ENCODE measurements around the gene SLC25A27.
"Not testable (repeated sequence)": the region's sequence is repeated elsewhere in the genome, so short reads cannot be mapped to it uniquely, and the experiment has no call there.

The SLC25A27 gene, protein sequence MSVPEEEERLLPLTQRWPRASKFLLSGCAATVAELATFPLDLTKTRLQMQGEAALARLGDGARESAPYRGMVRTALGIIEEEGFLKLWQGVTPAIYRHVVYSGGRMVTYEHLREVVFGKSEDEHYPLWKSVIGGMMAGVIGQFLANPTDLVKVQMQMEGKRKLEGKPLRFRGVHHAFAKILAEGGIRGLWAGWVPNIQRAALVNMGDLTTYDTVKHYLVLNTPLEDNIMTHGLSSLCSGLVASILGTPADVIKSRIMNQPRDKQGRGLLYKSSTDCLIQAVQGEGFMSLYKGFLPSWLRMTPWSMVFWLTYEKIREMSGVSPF

GRCh38 chr6:46652603-46653438, at the start of gene SLC25A27, which contains the start of gene CYP39A1:
Gene SLC25A27 (plus strand): TSS chr6:46652975. CDS start chr6:46653193, 218 bp downstream.
Gene CYP39A1 (minus strand): TSS chr6:46652818. CDS start chr6:46652582, 236 bp downstream.
- DNase-seq (ENCODE audit: low spot score) = peak; percentile 76

- DNase-seq (ENCODE audit: low spot score) = no peak
Observed at GRCh38 chr6:46605091-46605797, 47.5 kb upstream of the SLC25A27 start.

DNA sequence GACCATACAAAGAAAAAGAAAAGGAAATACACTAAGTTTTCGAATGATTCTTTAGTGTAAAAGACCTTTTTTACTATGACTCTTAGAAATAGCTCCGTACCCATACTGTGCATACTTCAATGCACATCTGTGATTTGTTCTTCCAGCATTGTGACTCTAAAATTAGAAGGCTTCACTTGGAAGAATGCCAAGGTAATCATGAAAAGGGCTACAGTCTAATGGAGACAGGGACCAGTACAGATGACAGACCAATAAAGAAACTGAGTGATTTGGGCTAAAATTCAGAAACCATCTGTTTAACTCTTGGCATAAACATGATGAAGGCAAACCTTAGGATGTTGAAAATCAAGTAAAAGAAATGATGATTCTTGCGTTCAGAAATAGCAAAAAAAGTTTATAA, 46.4 kb upstream of the SLC25A27 start:
- DNase-seq (ENCODE audit: low spot score) = no peak

DNA sequence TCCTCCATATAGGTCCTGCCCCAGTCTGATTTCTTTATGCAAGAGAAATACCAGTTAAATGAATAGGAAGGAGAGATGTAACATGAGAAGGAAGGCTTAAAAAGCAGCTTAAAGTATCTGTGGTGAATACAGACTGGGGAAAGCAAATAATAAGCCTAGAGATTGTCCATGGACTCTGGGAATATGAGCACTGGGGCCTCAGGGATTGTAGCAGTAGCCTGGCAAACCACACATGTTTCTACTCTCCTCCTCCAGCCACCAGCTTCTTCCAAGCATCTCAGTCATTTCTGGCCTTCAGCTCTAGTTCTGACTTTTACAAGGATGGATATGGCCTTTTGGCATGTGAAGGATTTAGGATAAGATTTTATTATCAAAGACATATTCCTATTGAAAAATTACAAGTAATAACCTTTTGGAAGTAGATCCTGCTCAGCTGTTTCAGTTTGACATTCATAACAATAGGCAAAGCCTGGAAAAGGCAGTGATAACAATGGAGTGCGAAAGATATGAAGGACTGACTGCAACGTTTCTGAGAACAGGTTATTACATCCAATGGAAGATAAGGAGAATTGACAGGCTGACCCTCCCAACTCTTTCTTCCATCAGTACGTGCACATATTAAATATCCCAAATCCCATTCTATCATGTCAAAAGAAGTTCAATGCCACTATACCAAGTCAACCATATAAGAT, 41.8 kb upstream of the SLC25A27 start:
- no peak for DNase-seq (ENCODE audit: low spot score)

- no peak for DNase-seq (ENCODE audit: low spot score)
Observed at GRCh38 chr6:46612645-46613044, 40.1 kb upstream of the SLC25A27 start.

DNA sequence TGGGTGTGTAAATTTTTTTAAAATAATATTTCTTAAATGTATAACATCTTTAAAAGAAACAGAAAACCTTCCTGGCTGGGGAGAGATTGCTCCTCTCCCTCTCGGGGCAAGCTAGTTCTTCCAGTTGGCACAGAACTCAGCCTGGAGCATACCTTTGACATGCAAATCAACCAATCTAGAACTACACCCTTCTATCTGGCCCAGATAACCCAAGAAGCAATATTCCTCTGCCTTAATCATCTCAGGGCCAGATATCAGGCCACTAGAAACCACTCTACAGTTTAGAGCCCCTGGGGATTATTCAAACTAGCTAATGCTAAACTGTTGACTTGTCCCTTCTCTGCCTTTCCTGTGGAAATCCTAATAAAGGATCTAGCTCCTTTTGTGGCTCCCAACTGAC, 34.0 kb upstream of the SLC25A27 start:
- DNase-seq (ENCODE audit: low spot score) = no peak

DNA sequence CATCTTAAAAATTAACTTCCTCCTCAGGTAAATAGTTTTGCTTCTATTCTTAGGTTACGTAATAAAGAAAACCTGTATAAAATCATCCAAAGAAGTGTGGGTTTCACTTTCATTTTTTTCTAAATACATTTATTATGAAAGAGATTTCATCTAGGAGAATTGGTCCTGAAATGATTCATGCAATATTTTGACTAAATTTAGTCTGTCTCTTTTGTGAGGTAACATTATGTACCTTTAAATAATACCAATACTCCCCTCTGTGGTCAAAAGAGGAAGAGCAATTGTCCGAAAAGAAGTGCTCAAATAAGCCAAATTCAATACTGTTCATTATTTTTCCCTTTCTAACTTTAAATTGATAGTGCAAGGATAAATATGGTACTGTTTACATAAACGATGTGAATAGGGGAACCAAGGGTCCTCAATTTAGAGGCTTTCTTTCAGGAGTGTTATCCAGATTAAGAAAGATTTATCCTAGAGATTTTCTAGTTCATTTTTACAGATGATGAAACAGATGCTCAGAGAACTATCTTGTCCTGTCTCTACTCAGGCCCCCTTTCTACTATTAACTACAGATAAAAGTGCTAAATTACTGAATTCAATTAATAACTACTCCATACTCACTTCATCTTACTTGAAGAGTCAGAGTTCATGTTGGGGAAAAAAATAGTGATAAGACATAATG, 26.4 kb upstream of the SLC25A27 start:
- DNase-seq (ENCODE audit: low spot score) = peak; percentile 42

DNA sequence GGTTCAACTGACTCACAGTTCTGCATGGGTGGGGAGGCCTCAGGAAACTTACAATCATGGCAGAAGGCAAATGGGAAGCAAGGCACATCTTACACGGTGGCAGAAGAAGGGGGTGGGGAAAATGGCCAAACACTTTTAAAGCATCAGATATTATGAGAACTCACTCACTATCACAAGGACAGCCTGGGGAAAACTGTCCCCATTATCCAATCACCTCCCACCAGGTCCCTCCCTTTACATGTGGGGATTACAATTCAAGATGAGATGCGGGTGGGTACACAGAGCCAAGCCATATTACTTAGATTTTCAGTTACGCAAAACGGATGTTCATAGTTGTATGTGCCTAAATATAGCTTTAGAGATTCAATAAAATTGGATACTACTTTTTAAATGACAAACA, 25.8 kb upstream of the SLC25A27 start:
- DNase-seq (ENCODE audit: low spot score) = no peak

GRCh38 chr6:46628498-46628897, 24.3 kb upstream of the SLC25A27 start:
- DNase-seq (ENCODE audit: low spot score) = no peak

GRCh38 chr6:46628976-46629375, 23.8 kb upstream of the SLC25A27 start:
- no peak for DNase-seq (ENCODE audit: low spot score)

GRCh38 chr6:46629691-46630090, 23.1 kb upstream of the SLC25A27 start:
- no peak for DNase-seq (ENCODE audit: low spot score)

- DNase-seq (ENCODE audit: low spot score) = no peak
Observed at GRCh38 chr6:46632053-46632452, 20.7 kb upstream of the SLC25A27 start.

GRCh38 chr6:46635462-46635861, 17.3 kb upstream of the SLC25A27 start:
- no peak for DNase-seq (ENCODE audit: low spot score)

- DNase-seq (ENCODE audit: low spot score) = no peak
Observed at GRCh38 chr6:46637145-46637544, 15.6 kb upstream of the SLC25A27 start.

DNA sequence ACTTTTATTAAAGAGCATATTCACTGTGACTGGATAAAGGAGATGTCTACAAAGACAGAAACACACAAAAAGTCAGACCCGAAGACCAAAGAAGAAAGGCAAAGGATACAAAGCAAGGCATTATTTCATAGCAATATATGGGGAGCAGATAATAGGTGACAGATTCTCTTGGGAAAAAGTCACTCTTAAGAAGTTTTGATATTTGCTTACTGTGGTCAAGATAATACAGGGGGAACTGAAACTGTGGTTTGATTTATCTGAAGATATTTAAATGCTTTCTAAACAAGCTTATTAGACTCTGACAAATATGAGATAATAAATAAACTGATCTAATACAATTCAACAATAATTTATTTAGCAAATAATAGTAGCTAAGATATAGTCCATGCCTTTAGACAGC, 14.8 kb upstream of the SLC25A27 start:
- DNase-seq (ENCODE audit: low spot score) = no peak

DNA sequence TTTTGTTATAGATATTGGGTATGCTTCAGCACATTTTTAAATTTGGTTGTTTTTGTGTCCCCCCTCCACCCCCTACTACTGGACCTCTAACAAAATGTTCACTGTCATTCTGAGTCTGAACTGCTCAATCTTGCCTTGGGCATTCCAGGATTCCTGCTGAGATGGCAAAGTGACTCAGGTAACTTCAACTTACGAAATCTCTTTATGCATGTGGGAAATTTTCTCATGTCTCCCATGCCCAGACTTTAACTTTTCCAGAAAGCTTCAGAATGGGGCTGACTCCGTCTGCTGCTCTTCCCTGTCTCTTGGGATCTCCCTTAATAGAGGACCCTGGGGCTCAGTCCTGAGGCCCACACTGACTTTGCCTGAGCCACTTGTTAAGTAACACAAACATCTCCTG, 14.1 kb upstream of the SLC25A27 start:
- no peak for DNase-seq (ENCODE audit: low spot score)

- peak; percentile 32 for DNase-seq (ENCODE audit: low spot score)
Observed at GRCh38 chr6:46642928-46643751, 9.6 kb upstream of the SLC25A27 start.

GRCh38 chr6:46645265-46645664, 7.5 kb upstream of the SLC25A27 start:
- no peak for DNase-seq (ENCODE audit: low spot score)

GRCh38 chr6:46648108-46648507, 4.7 kb upstream of the SLC25A27 start:
- DNase-seq (ENCODE audit: low spot score) = not testable (repeated sequence)

DNA sequence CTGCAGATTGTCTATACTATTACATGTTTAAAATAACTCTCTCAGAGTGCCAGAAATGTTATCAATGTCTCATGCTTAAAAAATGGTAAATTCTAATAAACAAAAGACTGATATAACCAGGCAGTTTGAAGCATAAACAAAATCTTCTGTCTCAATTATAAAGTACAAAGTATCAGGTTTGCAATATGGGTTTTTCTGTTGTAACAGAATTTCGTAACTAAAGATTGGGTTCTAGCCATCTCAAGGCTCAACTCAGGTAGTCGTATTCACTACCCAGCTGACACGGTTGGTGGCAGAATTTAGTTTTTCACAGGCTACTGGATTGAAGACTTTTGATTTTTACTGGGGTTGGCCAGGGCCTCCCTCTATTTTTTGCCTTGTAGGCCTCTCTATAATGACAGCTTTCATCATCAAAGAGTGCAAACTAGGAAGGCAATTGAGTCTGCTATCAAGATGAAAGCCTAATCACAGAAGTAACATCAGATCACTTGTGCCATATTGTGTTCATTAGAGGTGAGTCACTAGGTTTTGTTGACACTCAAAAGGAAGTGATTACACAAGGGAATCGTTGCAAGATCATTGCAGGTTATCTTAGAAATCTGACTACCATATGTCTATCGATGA, 3.8 kb upstream of the SLC25A27 start:
- no peak for DNase-seq (ENCODE audit: low spot score)

Data from activated CD4-positive, alpha-beta T cell treated with anti-CD3 and anti-CD28 coated beads, Interleukin-2, Interleukin-4, amounts not matched to agents 100 ng/mL and 50 ng/mL, durations not matched to agents 16 hours and 8 hours (primary cell).